HG02759 (cell line): ENCODE data around the gene ERCC3.
A peak's percentile ranks its signal among the peaks of the same experiment; 100 is the strongest.

Source experiments
- ATAC-seq: cut with Tn5 transposase; IDR thresholded peaks from one replicate; pipeline ENCODE4 v1.9.1; 2021; ENCODE audit warnings: mild to moderate bottlenecking, moderate library complexity; ENCODE audit not compliant: unreplicated experiment

ERCC3 gene

GRCh38 chr2:127293748-127294562 lies at the start of gene ERCC3:
ERCC3 (minus strand) TSS chr2:127294144; CDS start chr2:127294081, 63 bp downstream.
- ATAC-seq, result peak; percentile 100

DNA sequence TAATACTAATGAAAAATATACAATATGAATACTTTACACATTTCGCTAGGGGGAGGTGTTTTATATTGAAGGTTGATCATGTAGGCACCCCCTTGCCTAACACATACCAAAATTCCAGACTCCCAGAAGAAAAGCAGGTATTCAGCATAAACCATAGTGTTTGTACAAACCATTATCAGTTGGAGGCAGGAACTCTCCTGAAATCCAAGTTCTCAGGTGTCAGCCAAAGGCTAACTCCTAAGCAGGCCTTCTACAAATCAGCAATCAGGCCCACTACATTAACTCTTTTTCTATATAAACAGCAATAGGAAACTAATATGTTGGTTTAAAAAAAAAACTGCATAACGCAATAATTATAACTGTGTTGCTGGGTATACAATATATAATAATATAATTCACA lies 49.3 kb upstream of the ERCC3 start:
- no peak for ATAC-seq

GRCh38 chr2:127342101-127342500 lies 48.2 kb upstream of the ERCC3 start:
- ATAC-seq, result peak; percentile 88

DNA sequence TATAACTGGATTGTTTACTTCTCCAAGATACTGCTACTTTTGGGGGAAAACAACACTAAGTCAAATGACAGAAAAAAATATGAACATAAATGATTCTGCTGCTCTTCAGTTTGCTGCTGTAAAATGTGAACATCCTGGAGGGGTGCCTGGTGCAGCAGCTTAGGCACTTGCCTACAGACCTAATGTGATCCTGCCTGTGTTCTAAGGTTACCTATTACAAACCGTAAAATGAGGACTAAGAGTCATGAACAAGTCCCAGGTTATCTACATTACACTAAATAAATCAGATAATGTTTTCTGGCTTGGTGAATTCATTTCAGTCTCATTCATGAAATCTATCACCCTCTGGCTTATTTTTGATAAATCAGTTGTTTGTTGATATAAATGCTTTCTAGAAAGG lies 38.4 kb upstream of the ERCC3 start:
- no peak for ATAC-seq

GRCh38 chr2:127330753-127331152 lies 36.8 kb upstream of the ERCC3 start:
- peak; percentile 76 for ATAC-seq

GRCh38 chr2:127326289-127326945 lies 32.5 kb upstream of the ERCC3 start:
- ATAC-seq, result no peak

- ATAC-seq, result no peak
These were observed 30.7 kb upstream of the ERCC3 start for GRCh38 chr2:127324635-127325034.

- no peak for ATAC-seq
These were observed 27.4 kb upstream of the ERCC3 start for GRCh38 chr2:127321303-127321702.

DNA sequence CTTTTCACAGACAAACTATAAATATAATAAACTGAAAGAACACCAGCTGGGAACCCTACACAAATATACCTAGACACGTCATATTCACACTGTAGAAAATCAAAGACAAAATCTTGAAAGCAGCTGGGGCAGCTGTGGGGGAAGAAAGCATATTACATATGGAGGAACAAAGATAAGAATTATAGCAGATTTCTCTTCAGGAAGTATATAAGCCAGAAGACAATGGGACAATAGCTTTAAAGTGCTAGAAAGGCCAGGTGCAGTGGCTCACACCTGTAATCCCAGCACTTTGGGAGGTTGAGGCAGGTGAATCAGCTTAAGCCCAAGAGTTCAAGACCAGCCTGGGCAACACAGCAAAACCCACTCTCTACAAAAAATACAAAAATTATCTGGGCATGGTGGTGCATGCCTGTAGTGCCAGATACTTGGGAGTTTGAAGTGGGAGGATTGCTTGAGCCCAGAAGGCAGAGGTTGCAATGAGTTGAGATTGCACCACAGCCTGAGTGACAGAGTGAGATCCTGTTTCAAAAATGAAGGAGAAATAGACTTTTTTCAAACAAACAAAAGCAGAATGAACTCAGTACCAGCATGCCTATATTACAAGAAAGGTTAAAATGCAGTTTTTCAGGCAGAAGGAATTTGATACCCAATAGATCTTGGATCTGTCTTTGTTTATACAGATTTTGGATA lies 26.8 kb upstream of the ERCC3 start:
- ATAC-seq, result no peak

- ATAC-seq, result no peak
These were observed 26.1 kb upstream of the ERCC3 start for GRCh38 chr2:127320067-127320466.

GRCh38 chr2:127314193-127314988 lies 20.4 kb upstream of the ERCC3 start:
- no peak for ATAC-seq

DNA sequence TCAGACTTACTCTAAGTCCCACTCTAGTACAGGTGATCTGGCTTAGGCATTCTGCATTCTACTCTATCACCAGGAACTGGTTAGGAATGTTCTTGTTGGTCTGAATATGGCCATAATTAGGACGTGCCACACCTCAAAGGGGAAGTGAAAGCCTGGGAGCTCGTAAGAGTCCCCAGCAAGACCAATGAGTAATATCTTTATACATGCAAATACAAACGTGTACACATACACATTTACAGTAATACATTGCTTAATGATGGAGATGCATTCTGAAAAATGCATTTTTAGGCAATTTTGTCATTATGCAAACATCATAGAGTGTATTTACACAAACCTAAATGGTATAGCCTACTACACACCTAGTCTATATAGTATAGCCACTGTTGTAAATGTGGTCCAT lies 19.5 kb upstream of the ERCC3 start:
- ATAC-seq, result peak; percentile 98

- ATAC-seq, result no peak
These were observed 17.0 kb upstream of the ERCC3 start for GRCh38 chr2:127310980-127311379.

GRCh38 chr2:127309468-127309867 lies 15.5 kb upstream of the ERCC3 start:
- ATAC-seq, result no peak

- ATAC-seq, result no peak
These were observed 14.7 kb upstream of the ERCC3 start for GRCh38 chr2:127308586-127309138.

- no peak for ATAC-seq
These were observed 12.1 kb upstream of the ERCC3 start for GRCh38 chr2:127305990-127306585.

DNA sequence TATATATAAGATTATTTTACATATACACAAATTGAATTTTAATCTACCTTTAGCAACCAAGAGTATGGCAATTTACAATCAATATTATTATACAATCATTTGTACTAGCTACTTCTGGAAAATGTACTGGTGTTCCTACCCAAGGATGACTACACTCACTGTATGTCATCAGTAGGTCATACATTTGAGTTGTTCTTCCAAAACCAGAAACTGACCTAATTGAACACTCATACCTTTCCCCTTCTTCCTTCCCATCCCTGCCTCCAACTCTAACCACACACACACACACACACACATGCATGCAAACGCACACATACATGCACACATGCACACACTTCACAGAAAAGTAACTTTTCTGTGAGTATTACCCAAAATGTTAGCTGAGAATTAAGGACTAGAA lies 8.2 kb upstream of the ERCC3 start:
- no peak for ATAC-seq

- ATAC-seq, result peak; percentile 2
These were observed 577 bp downstream of the ERCC3 start for GRCh38 chr2:127293386-127293747.

DNA sequence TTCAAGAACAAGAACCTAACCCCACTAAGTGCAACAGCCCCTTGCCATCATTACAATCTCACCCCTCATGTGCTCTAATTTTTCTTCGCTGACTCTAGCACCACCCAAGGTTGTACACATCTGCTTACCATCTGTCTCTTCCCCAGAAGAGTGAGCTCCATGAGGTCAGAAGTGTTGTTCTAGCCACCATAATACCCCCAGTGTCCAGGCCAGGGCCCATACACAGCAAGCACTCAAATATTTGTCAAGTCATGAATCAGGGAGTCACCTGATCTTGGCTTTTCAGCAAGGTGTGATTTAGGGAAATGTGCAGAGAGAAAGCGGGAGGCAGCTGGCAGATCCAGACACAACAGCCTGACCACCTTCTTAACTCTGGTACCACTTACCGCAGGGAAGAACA lies 5.7 kb downstream of the ERCC3 start:
- ATAC-seq, result no peak

DNA sequence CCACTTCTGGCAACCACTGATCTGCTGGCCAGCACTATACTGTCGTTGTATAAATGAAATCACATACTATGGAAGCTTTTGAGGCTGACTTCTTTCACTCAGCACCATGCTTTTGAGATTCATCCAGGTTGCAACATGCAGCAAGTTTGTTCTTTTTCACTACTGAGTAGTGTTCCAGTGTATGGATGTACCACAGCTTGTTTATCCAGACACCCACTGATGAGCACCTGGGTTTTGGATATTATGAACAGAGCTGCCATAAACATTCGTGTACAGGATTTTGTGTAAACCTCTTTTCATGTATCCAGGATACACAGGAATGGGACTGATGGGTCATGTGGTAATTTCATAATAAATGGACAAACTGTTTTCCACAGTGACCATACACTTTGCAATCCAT lies 10.7 kb downstream of the ERCC3 start:
- ATAC-seq, result no peak
